Lung (tissue), 12 donors: ENCODE data around the gene HOXD11. TPM values are rescaled to one million over a fixed set of nuclear protein-coding genes. Genes with fewer than 3 reads are reported as not detected.
A peak's percentile ranks its signal among the peaks of the same experiment; 100 is the strongest.

Source experiments
- ATAC-seq: fragments of 200-7000 bp; cut with Tn5 transposase; one replicate; pipeline ENCODE4 v1.9.1; 2020; ENCODE audit warnings: moderate number of reproducible peaks; ENCODE audit not compliant: insufficient read depth, low FRiP score
- DNase-seq, 3 donors: peaks; one replicate each; pipeline ENCODE4 v3.0.0-alpha.2; 2013 to 2017
- H3K27ac ChIP-seq, 2 donors: one replicate each; pipeline ENCODE4 v1.5.1; 2013; ENCODE audit warnings: mild to moderate bottlenecking in 2 of 2, moderate library complexity in 2 of 2, control low read depth in 1 of 2, inconsistent platforms in 1 of 2, low read depth in 1 of 2, low read length in 1 of 2
- H3K27me3 ChIP-seq, 3 donors: one replicate each; pipeline ENCODE4 v1.5.1; 2013; ENCODE audit warnings: low read length in 2 of 3; ENCODE audit not compliant: control insufficient read depth in 3 of 3, insufficient read depth in 3 of 3
- H3K36me3 ChIP-seq, 4 donors: one replicate each; pipeline ENCODE4 v1.5.1; 2013; ENCODE audit warnings: low read length in 4 of 4, mild to moderate bottlenecking in 1 of 4, moderate library complexity in 1 of 4; ENCODE audit not compliant: control insufficient read depth in 4 of 4, insufficient read depth in 4 of 4
- H3K4me1 ChIP-seq, 5 donors: one replicate each; pipeline ENCODE4 v1.5.1; 2013; ENCODE audit warnings: low read length in 5 of 5, mild to moderate bottlenecking in 2 of 5, moderate library complexity in 1 of 5; ENCODE audit not compliant: control insufficient read depth in 5 of 5, insufficient read depth in 5 of 5
- H3K4me3 ChIP-seq: one replicate; pipeline ENCODE4 v1.5.1; 2013; ENCODE audit warnings: mild to moderate bottlenecking, control low read depth, moderate library complexity
- H3K9ac ChIP-seq, 2 donors: one replicate each; pipeline ENCODE4 v1.5.1; 2013; ENCODE audit warnings: low read length in 2 of 2, control low read depth in 1 of 2; ENCODE audit not compliant: insufficient read depth in 1 of 2
- H3K9me3 ChIP-seq, 4 donors: one replicate each; pipeline ENCODE4 v1.5.1; 2013; ENCODE audit warnings: low read length in 3 of 4, mild to moderate bottlenecking in 1 of 4, moderate library complexity in 1 of 4; ENCODE audit not compliant: control insufficient read depth in 4 of 4, insufficient read depth in 3 of 4
- WGBS, 2 donors: extraction: QIAGEN DNeasy Blood & Tissue Kit; methylation state at CpG; one replicate each; pipeline ENCODE4 v1.1.7; 2013; 5-methylcytosine and 5-hydroxymethylcytosine counted together
- polyA plus RNA-seq, 2 donors: library from polyadenylated mRNA; stranded (reverse); fragments of 200-250 nt; gene quantifications; one replicate each; pipeline ENCODE4 v1.2.1, GENCODE V29; 2013
- total RNA-seq, 2 donors: library from RNA; depleted of rRNA in 1 of 2; stranded (reverse); fragments of >200 nt in 1 of 2; gene quantifications; one replicate each; pipeline ENCODE4 v1.2.1, GENCODE V29; 2014 to 2021
- TF ChIP-seq, protein P1 (sequence below): IDR thresholded peaks from 2 replicates; pipeline ENCODE4 v1.5.1; 2012; ENCODE audit warnings: mild to moderate bottlenecking; ENCODE audit errors: control extremely low read depth, extremely low read depth
- donor health status: control.
- donor health status: control.
- donor health status: Bipolar disorder and iron deficiency.
- donor health status: healthy.
- donor health status: DM: yes; HTN: yes; CAD: no.

HOXD11 gene
- total and polyA plus RNA-seq, 4 donors: not detected

DNA sequence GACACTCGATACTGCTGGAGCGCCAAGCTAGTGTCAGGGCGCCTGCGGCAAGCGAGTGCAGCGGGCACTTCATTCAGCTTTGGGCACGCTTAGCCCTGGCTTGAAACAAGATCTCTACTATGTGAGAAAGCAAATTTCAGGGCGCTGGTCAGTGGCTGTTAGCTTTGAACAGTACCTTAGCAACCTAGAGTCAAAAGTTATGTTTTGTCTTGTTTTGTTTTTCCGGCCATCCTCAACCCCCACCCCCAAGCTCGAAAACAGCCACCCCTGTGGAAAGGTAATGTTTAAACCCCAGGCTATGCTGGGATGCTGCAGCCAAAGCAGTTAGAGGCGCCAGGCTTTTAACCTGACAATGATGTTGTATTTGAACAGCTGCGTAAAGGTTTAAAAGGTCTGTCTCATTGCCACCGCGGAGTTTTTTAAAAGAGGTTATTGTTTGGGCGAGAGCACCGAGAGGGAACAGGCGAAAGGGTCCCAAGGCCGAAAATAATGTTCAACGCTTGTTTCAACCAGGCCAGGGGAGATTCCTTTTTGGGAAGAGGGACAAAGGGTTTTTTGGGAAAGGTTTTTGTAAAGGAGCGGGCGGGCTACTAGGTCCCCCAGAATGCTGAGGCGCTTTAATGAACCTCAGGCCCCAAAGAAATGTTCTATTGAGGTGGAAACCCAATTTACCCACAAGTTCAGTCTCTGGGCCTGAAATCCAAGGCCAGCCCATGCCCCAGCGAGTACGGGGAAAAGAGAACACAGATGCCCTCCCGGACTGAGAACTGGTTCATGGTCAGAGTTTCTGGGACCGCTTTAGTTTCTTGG lies 7.2 kb downstream of the HOXD11 start:
- Histone ChIP-seq H3K36me3 (no peaks in the 10 kb centered on the region), H3K9me3 (peaks cover 0 to 22% (median 0%) of the 10 kb centered on the region in 4 donors), H3K27ac (no peak overlapping the region), H3K9ac (no peak overlapping the region), H3K4me1 (peaks cover 0 to 6% (median 0%) of the 10 kb centered on the region in 5 donors), H3K27me3 (peaks cover 43 to 99% (median 98%) of the 10 kb centered on the region in 3 donors), H3K4me3 (no peak overlapping the region)
- DNase-seq (no peak), ATAC-seq (no peak)
- TF ChIP-seq, protein P1, sequence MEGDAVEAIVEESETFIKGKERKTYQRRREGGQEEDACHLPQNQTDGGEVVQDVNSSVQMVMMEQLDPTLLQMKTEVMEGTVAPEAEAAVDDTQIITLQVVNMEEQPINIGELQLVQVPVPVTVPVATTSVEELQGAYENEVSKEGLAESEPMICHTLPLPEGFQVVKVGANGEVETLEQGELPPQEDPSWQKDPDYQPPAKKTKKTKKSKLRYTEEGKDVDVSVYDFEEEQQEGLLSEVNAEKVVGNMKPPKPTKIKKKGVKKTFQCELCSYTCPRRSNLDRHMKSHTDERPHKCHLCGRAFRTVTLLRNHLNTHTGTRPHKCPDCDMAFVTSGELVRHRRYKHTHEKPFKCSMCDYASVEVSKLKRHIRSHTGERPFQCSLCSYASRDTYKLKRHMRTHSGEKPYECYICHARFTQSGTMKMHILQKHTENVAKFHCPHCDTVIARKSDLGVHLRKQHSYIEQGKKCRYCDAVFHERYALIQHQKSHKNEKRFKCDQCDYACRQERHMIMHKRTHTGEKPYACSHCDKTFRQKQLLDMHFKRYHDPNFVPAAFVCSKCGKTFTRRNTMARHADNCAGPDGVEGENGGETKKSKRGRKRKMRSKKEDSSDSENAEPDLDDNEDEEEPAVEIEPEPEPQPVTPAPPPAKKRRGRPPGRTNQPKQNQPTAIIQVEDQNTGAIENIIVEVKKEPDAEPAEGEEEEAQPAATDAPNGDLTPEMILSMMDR: no peak
- WGBS, 2 donors: 9 to 11% methylated on average over 26 of the region's 26 CpGs

DNA sequence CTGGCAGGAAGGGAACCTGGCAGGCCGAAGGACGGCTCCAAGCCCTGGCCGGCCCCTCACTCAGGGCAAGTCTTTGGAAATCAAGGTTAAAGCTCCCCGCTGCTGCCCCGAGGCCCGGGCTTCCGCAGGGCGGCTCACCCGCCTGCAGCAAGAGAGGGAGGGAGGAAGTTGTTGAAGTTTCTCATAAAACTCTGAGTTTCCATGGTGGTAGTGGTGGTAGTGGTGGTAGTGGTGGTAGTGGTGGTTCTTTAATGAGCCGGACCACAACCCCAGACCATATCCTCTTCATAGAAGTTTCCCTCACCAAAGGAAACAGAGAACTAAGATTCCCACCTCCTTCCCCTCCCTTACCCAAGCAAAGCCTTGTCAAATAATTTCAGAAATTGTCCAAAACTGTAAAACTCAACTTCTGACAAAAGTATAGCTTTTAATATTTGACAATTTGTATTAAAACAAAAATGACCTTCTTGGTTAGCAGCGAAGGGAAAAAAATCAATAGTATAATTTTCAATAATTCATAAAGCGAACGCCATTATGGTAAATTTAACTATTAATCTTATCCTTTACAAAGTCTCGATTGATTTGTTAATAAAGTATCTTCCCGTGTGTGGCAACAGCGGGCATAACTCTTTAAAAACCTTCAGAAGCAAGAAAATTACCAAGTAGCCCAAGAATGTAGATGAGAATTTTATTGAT lies 8.0 kb downstream of the HOXD11 start:
- DNase-seq (no peak), ATAC-seq (no peak)
- Histone ChIP-seq H3K4me3 (no peak overlapping the region), H3K9me3 (peaks cover 0 to 22% (median 0%) of the 10 kb centered on the region in 4 donors), H3K27ac (no peak overlapping the region), H3K9ac (no peak overlapping the region), H3K36me3 (no peaks in the 10 kb centered on the region), H3K4me1 (peaks cover 0 to 6% (median 0%) of the 10 kb centered on the region in 5 donors), H3K27me3 (peaks cover 45 to 99% (median 98%) of the 10 kb centered on the region in 3 donors)
- TF ChIP-seq, protein P1: no peak
- WGBS, 2 donors: 11 to 19% methylated on average over 16 of the region's 16 CpGs

DNA sequence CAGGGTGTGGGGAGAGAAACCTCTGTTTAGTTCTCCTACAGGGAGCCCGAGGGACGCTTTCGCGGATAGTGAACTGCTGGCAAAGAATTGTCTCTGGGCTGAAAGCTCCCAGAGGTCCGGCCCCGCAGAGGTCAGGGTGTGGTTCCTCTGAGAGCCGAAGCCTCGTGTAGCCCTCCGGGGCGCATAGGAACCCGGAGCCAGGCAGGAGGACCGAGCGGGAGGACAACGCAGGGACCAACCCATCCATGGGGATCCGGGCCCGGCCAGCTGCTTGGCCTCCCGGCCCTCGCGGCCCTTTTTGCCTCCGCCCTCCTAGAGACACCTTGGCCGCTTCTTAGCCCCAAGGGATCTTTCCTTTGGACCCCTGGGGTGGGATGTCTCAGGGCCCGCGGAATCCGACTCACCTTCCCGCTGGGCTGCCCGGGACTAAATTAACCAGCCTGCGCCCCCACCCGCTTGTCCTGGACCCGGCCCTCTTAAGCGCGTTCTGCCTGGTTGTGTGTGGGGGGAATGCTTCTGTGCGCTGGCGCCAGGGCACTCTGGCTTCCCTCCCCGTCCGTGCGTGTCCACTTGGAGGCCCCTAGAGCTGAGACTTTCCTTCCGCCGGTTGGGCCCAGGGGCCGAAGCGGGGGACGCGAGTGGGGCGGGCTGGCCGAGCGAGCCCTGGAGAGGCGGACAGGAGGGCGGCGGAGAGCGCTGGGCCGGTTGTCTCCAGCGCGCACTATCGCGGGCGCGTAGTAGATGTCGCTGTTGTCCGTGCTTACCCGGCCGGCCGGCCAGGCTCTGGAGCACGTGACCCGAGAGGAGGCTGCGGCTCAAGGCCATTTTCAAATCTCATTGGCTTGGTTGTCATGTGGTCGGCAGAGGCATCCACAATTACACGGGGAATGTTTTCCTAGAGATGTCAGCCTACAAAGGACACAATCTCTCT lies 9.1 kb downstream of the HOXD11 start, which contains the start of gene HOXD10:
TSS of gene HOXD10 (plus strand) at position 896 of the 931 bp plus-strand sequence. CDS start 56 bp downstream, outside the sequence.
- H3K27ac ChIP-seq: no peak within 1 kb of the TSS
- TF ChIP-seq, protein P1: no peak
- H3K4me3 ChIP-seq: no peak within 1 kb of the TSS
- H3K9ac ChIP-seq: no peak within 1 kb of the TSS
- no peaks in the 10 kb centered on the region for H3K36me3 ChIP-seq
- H3K4me1 ChIP-seq: peaks cover 0 to 6% (median 0%) of the 10 kb centered on the region in 5 donors
- H3K27me3 ChIP-seq: peaks cover 36 to 99% (median 98%) of the 10 kb centered on the region in 3 donors
- DNase-seq (peak in 1 of 3 donors; percentile 68), ATAC-seq (peak; percentile 34)
- H3K9me3 ChIP-seq: peaks cover 0 to 22% (median 0%) of the 10 kb centered on the region in 4 donors
- 5 to 8% methylated on average over 64 to 66 of the region's 66 CpGs for WGBS, 2 donors
